GM12892 (cell line): ENCODE results near the gene SLC24A3.

ENCODE experiments used
- POLR2A ChIP-seq: IDR thresholded peaks from 2 replicates; pipeline ENCODE4 v1.6.1; 2011; ENCODE audit warnings: low read depth, low read length, control low read depth
- POLR2AphosphoS5 ChIP-seq: IDR thresholded peaks from 2 replicates; pipeline ENCODE4 v1.6.1; 2011; ENCODE audit warnings: low read depth, low read length, control low read depth

- TF ChIP-seq POLR2A (no peak), POLR2AphosphoS5 (no peak)
Observed at GRCh38 chr20:19249106-19249879, 36.9 kb downstream of the SLC24A3 start.
